H1 (cell line): ENCODE measurements around the gene ANKRD13C. TPM values are rescaled to one million over a fixed set of nuclear protein-coding genes. Genes with fewer than 3 reads are reported as not detected.

Experiments used
- CTCF ChIA-PET: fragments of 300-600 bp; sonication (Branson Sonifier 250); formaldehyde crosslinking; loops from one replicate; lab custom pipeline; 2021; ENCODE audit not compliant: partially characterized antibody; lab: Charles Lee
- POLR2A ChIA-PET: fragments of 300-600 bp; sonication (Branson Sonifier 250); formaldehyde crosslinking; loops from one replicate; lab custom pipeline; 2021; ENCODE audit warnings: inconsistent platforms; ENCODE audit not compliant: partially characterized antibody; lab: Charles Lee
- DNase-seq, 2 experiments: peaks; one replicate each; pipeline versions ENCODE4 v3.0.0 to v3.0.0-alpha.2; 2010 to 2022; ENCODE audit warnings: low spot score in 2 of 2, low read depth in 1 of 2, mixed read lengths in 1 of 2
- FAIRE-seq: peaks from 2 replicates; lab custom pipeline; 2011; peaks lifted over from hg19 to GRCh38; lab: Jason Lieb, UNC
- H2AFZ ChIP-seq: 2 replicates; pipeline ENCODE4 v1.8.1; 2012; ENCODE audit warnings: low read length, inconsistent platforms
- H2AK5ac ChIP-seq: 2 replicates; pipeline ENCODE4 v1.6.1; 2013; ENCODE audit warnings: low read depth, low read length
- H2BK120ac ChIP-seq: replicated peaks from 2 replicates; pipeline ENCODE3; 2013; ENCODE audit warnings: low read depth, low read length, inconsistent platforms
- H2BK12ac ChIP-seq: 2 replicates; pipeline ENCODE4 v1.6.1; 2013; ENCODE audit warnings: low read depth, low read length
- H2BK15ac ChIP-seq: 2 replicates; pipeline ENCODE4 v1.6.1; 2013; ENCODE audit warnings: low read length
- H2BK20ac ChIP-seq: 2 replicates; pipeline ENCODE4 v1.6.1; 2013; ENCODE audit warnings: low read length
- H2BK5ac ChIP-seq: 2 replicates; pipeline ENCODE4 v1.6.1; 2013; ENCODE audit warnings: low read depth, low read length
- H3K14ac ChIP-seq: 2 replicates; pipeline ENCODE4 v1.6.1; 2013; ENCODE audit warnings: inconsistent platforms; ENCODE audit not compliant: insufficient read length
- H3K18ac ChIP-seq: 2 replicates; pipeline ENCODE4 v1.6.1; 2013; ENCODE audit warnings: low read length; ENCODE audit errors: extremely low read depth
- H3K23ac ChIP-seq: 2 replicates; pipeline ENCODE4 v1.6.1; 2013; ENCODE audit warnings: inconsistent platforms; ENCODE audit not compliant: insufficient read length
- H3K23me2 ChIP-seq: 2 replicates; pipeline ENCODE4 v1.6.1; 2013; ENCODE audit warnings: low read depth, low read length
- H3K27ac ChIP-seq: 2 replicates; pipeline ENCODE4 v1.6.1; 2011; ENCODE audit warnings: low read depth, low read length, inconsistent platforms
- H3K27me3 ChIP-seq, 4 experiments: replicated peaks in 1 of 4; 1 replicate in 1 of 4; 2 replicates in 3 of 4; pipeline versions ENCODE4 v1.6.1 to v1.8.1; 2011 to 2013; ENCODE audit warnings: low read length in 3 of 4, mild to moderate bottlenecking in 3 of 4, inconsistent platforms in 2 of 4, mixed read lengths in 2 of 4, moderate library complexity in 1 of 4; ENCODE audit not compliant: control insufficient read depth in 3 of 4, insufficient read depth in 3 of 4; ENCODE audit errors: extremely low read depth in 1 of 4
- H3K36me3 ChIP-seq, 4 experiments: 2 replicates each; pipeline versions ENCODE4 v1.6.1 to v1.8.1; 2011 to 2013; ENCODE audit warnings: mild to moderate bottlenecking in 4 of 4, low read length in 3 of 4, moderate library complexity in 2 of 4, control low read depth in 1 of 4, inconsistent platforms in 1 of 4; ENCODE audit not compliant: insufficient read depth in 4 of 4, control insufficient read depth in 2 of 4
- H3K4ac ChIP-seq: replicated peaks from 2 replicates; pipeline ENCODE3; 2013; ENCODE audit warnings: low read length, low read depth, mixed read lengths, inconsistent platforms; ENCODE audit not compliant: insufficient read length
- H3K4me1 ChIP-seq, 4 experiments: replicated peaks in 1 of 4; 1 replicate in 1 of 4; 2 replicates in 3 of 4; pipeline versions ENCODE4 v1.6.1 to v1.8.1; 2011 to 2013; ENCODE audit warnings: low read length in 3 of 4, inconsistent platforms in 2 of 4, mixed read lengths in 1 of 4; ENCODE audit not compliant: insufficient read depth in 4 of 4, control insufficient read depth in 3 of 4
- H3K4me2 ChIP-seq, 2 experiments: 2 replicates each; pipeline versions ENCODE4 v1.6.1 to v1.8.1; 2011 to 2013; ENCODE audit warnings: low read depth in 2 of 2, low read length in 2 of 2, control low read depth in 1 of 2, inconsistent platforms in 1 of 2, mild to moderate bottlenecking in 1 of 2; ENCODE audit not compliant: insufficient read depth in 1 of 2
- H3K4me3 ChIP-seq, 4 experiments: fragments of 200-600, 300-600 bp in 1 of 4; sonication (generic), shearing (Covaris generic), sonication (Bioruptor Twin) in 1 of 4; 2 replicates each; pipeline versions ENCODE4 v1.5.1 to v1.8.1; 2011 to 2016; ENCODE audit warnings: low read length in 4 of 4, low read depth in 3 of 4, control low read depth in 2 of 4, inconsistent platforms in 2 of 4, mild to moderate bottlenecking in 2 of 4, mixed read lengths in 1 of 4, moderate library complexity in 1 of 4; ENCODE audit not compliant: insufficient read depth in 2 of 4; ENCODE audit errors: extremely low read depth in 1 of 4
- H3K56ac ChIP-seq: replicated peaks from 2 replicates; pipeline ENCODE3; 2013; ENCODE audit warnings: low read depth, mild to moderate bottlenecking, mixed read lengths, low read length, inconsistent platforms; ENCODE audit not compliant: insufficient read length
- H3K79me1 ChIP-seq: 2 replicates; pipeline ENCODE4 v1.6.1; 2013; ENCODE audit warnings: low read depth, low read length, control low read depth
- H3K79me2 ChIP-seq, 2 experiments: 2 replicates each; pipeline versions ENCODE4 v1.6.1 to v1.8.1; 2012 to 2013; ENCODE audit warnings: low read length in 2 of 2, mild to moderate bottlenecking in 2 of 2, inconsistent platforms in 1 of 2; ENCODE audit not compliant: insufficient read depth in 2 of 2, control insufficient read depth in 1 of 2
- H3K9ac ChIP-seq, 4 experiments: replicated peaks in 1 of 4; 1 replicate in 1 of 4; 2 replicates in 3 of 4; pipeline versions ENCODE4 v1.6.1 to v1.8.1; 2011 to 2013; ENCODE audit warnings: low read depth in 3 of 4, low read length in 3 of 4, control low read depth in 2 of 4, mild to moderate bottlenecking in 2 of 4, moderate library complexity in 2 of 4, inconsistent platforms in 1 of 4; ENCODE audit errors: extremely low read depth in 1 of 4
- H3K9me3 ChIP-seq, 2 experiments: 2 replicates each; pipeline versions ENCODE4 v1.6.1 to v1.8.1; 2012 to 2013; ENCODE audit warnings: mild to moderate bottlenecking in 2 of 2, moderate library complexity in 2 of 2, control low read depth in 1 of 2, inconsistent platforms in 1 of 2, low read depth in 1 of 2, low read length in 1 of 2, mixed read lengths in 1 of 2; ENCODE audit not compliant: insufficient read depth in 2 of 2
- H4K20me1 ChIP-seq, 2 experiments: replicated peaks in 1 of 2; 2 replicates each; pipeline versions ENCODE3 to v1.8.1; 2011 to 2013; ENCODE audit warnings: inconsistent platforms in 2 of 2, low read length in 2 of 2, mild to moderate bottlenecking in 1 of 2; ENCODE audit not compliant: insufficient read depth in 2 of 2, control insufficient read depth in 1 of 2
- H4K5ac ChIP-seq: 2 replicates; pipeline ENCODE4 v1.6.1; 2013; ENCODE audit warnings: low read length, low read depth, mixed read lengths, inconsistent platforms; ENCODE audit not compliant: insufficient read length
- H4K8ac ChIP-seq: 2 replicates; pipeline ENCODE4 v1.8.0; 2013; ENCODE audit warnings: mild to moderate bottlenecking, moderate library complexity, low read length, inconsistent platforms; ENCODE audit not compliant: insufficient read depth; ENCODE audit errors: extremely low read depth
- H4K91ac ChIP-seq: replicated peaks from 2 replicates; pipeline ENCODE3; 2013; ENCODE audit warnings: low read length, mixed read lengths, inconsistent platforms; ENCODE audit not compliant: insufficient read length
- CHD2 ChIP-seq: IDR thresholded peaks from 2 replicates; pipeline ENCODE4 v1.6.1; 2012; ENCODE audit warnings: low read length, improper control_type of control experiment
- EGR1 ChIP-seq: IDR thresholded peaks from 2 replicates; pipeline ENCODE4 v1.6.1; 2011; ENCODE audit warnings: low read depth, low read length, borderline replicate concordance
- GTF2F1 ChIP-seq: IDR thresholded peaks from 2 replicates; pipeline ENCODE4 v1.6.1; 2012; ENCODE audit warnings: low read depth, low read length, improper control_type of control experiment, borderline replicate concordance
- HDAC6 ChIP-seq: IDR thresholded peaks from one replicate; pipeline ENCODE4 v1.7.1; 2012; ENCODE audit warnings: low read depth, mild to moderate bottlenecking, inconsistent platforms, low read length, moderate library complexity
- JUN ChIP-seq: IDR thresholded peaks from 2 replicates; pipeline ENCODE4 v1.6.1; 2011; ENCODE audit warnings: low read depth, mild to moderate bottlenecking, improper control_type of control experiment, low read length
- RBBP5 ChIP-seq: IDR thresholded peaks from 2 replicates; pipeline ENCODE4 v1.7.1; 2012; ENCODE audit warnings: low read depth, mild to moderate bottlenecking, inconsistent platforms, low read length, moderate library complexity, borderline replicate concordance
- RXRA ChIP-seq: IDR thresholded peaks from 2 replicates; pipeline ENCODE4 v1.6.1; 2011; ENCODE audit warnings: low read depth, mild to moderate bottlenecking, low read length, moderate library complexity; ENCODE audit not compliant: insufficient read depth
- SIX5 ChIP-seq: IDR thresholded peaks from 2 replicates; pipeline ENCODE4 v1.6.1; 2011; ENCODE audit warnings: mild to moderate bottlenecking, low read depth, low read length
- SP2 ChIP-seq: IDR thresholded peaks from 2 replicates; pipeline ENCODE4 v1.6.1; 2012; ENCODE audit warnings: mild to moderate bottlenecking, low read length, inconsistent platforms
- TEAD4 ChIP-seq: IDR thresholded peaks from 2 replicates; pipeline ENCODE4 v1.6.1; 2012; ENCODE audit warnings: low read depth, low read length, inconsistent platforms, mixed read lengths
- ZNF274 ChIP-seq: IDR thresholded peaks from 2 replicates; pipeline ENCODE4 v1.7.0; 2012; ENCODE audit warnings: low read length, borderline replicate concordance; ENCODE audit errors: extremely low read depth
- WGBS, 2 experiments: shearing (Covaris generic) in 1 of 2; methylation state at CpG; one replicate each; pipeline versions ENCODE4 v1.1.6 to v1.1.7; 2013 to 2015; ENCODE audit warnings: low lambda C conversion rate in 2 of 2, mixed read lengths in 2 of 2, inconsistent platforms in 1 of 2, low coverage in 1 of 2, missing lambda C conversion rate in 1 of 2; ENCODE audit not compliant: insufficient replicate concordance in 2 of 2, insufficient coverage in 1 of 2, insufficient read length in 1 of 2; ENCODE audit errors: extremely low coverage in 1 of 2, missing lambda C conversion rate in 1 of 2; 5-methylcytosine and 5-hydroxymethylcytosine counted together
- polyA plus RNA-seq, 7 experiments: library from polyadenylated mRNA; depleted of rRNA in 3 of 7; stranded (reverse) in 5 of 7; unstranded in 2 of 7; fragments of >200 nt in 5 of 7; fragments of 200-250 nt in 2 of 7; gene quantifications; 1 replicate in 5 of 7; 2 replicates in 1 of 7; 4 replicates in 1 of 7; pipeline versions ENCODE4 v1.2.1 to v1.2.3, GENCODE V29; 2011 to 2013; ENCODE audit warnings: missing spikeins in 2 of 7, mixed read lengths in 2 of 7
- total RNA-seq: library from RNA; stranded (reverse); fragmentation: NEBNext Ultra II Directional; extraction: Animal tissue kit (Norgen Biotek cat#: 25700); gene quantifications from 2 replicates; pipeline ENCODE4 v1.2.1, GENCODE V29; 2021
- TF ChIP-seq, protein P1 (sequence below): IDR thresholded peaks from 2 replicates; pipeline ENCODE4 v1.6.1; 2012; ENCODE audit warnings: inconsistent platforms
- TF ChIP-seq, protein P2 (sequence below): IDR thresholded peaks from 2 replicates; pipeline ENCODE4 v1.6.1; 2012; ENCODE audit warnings: inconsistent platforms

The ANKRD13C gene
- total and polyA plus RNA-seq, 2 of the 8 experiments (the other 6 are each of a cell fraction or from before 2014, with no cell fraction given): 4.8 to 21.7 TPM

DNA sequence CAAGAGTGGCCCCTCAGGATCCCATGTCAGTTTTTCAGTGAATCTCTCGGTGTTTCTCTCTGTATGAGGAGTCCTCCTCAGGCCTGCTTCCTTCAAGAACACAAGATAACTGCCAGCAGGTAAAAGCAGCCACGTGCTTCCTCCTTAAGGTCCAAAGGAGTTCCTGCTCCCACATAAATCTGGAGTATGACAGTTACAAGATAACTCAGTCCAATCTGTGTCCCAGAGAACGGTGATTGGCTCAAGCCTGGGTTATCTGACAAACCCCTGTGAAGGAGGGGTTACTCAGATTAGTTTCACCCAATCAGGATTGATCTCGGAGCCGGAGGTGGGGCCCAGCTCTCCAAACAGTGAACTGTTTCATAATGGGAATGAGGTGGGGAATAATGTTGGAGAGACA is 5.8 kb upstream of the ANKRD13C start:
- H3K4me3 ChIP-seq: no peak overlapping the region
- no peak overlapping the region for H2BK15ac ChIP-seq
- peaks cover 0 to 4% (median 0%) of the 10 kb centered on the region in 4 experiments; a peak in 2 of 7 replicates for H3K4me1 ChIP-seq
- no peak overlapping the region for H3K56ac ChIP-seq
- H3K36me3 ChIP-seq: no peaks in the 10 kb centered on the region
- H4K20me1 ChIP-seq: no peaks in the 10 kb centered on the region
- no peak overlapping the region for H3K4ac ChIP-seq
- no peaks in the 10 kb centered on the region for H3K23me2 ChIP-seq
- no peak overlapping the region for H4K5ac ChIP-seq
- ChIA-PET POLR2A (interaction anchor here (0.7 to 5.3 kb wide), 5 partner anchors 9 to 73 kb away, joined by 3 to 32 read pairs (median 3); partner anchors contain the start of gene CTH), CTCF (no interaction called here)
- no peak overlapping the region for H3K9ac ChIP-seq
- WGBS, 2 experiments: 85% methylated on average over 5 of the region's 5 CpGs; no CpG with 5 or more reads in 1 of the 2 experiments
- H2AK5ac ChIP-seq: no peak overlapping the region
- no peaks in the 10 kb centered on the region for H3K9me3 ChIP-seq
- no peak overlapping the region for H2BK5ac ChIP-seq
- H3K4me2 ChIP-seq: no peak overlapping the region
- no peak overlapping the region for H3K14ac ChIP-seq
- no peak overlapping the region for H2BK12ac ChIP-seq
- no peak overlapping the region for H3K23ac ChIP-seq
- no peak overlapping the region for H3K18ac ChIP-seq
- no peak overlapping the region for H2BK120ac ChIP-seq
- TF ChIP-seq ZNF274: no peak
- TF ChIP-seq JUN: no peak
- no peak for TF ChIP-seq RXRA
- no peak for TF ChIP-seq GTF2F1
- TF ChIP-seq, protein P1, sequence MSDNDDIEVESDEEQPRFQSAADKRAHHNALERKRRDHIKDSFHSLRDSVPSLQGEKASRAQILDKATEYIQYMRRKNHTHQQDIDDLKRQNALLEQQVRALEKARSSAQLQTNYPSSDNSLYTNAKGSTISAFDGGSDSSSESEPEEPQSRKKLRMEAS: no peak
- no peak for TF ChIP-seq SIX5
- no peak for TF ChIP-seq CHD2
- TF ChIP-seq RBBP5: no peak
- TF ChIP-seq, protein P2, sequence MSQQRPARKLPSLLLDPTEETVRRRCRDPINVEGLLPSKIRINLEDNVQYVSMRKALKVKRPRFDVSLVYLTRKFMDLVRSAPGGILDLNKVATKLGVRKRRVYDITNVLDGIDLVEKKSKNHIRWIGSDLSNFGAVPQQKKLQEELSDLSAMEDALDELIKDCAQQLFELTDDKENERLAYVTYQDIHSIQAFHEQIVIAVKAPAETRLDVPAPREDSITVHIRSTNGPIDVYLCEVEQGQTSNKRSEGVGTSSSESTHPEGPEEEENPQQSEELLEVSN: no peak
- no peak for TF ChIP-seq TEAD4
- no peak for TF ChIP-seq HDAC6
- TF ChIP-seq EGR1: no peak
- no peak for TF ChIP-seq SP2
- H3K27ac ChIP-seq: no peak overlapping the region
- no peak overlapping the region for H4K8ac ChIP-seq
- FAIRE-seq: no peak
- H3K79me1 ChIP-seq: no peaks in the 10 kb centered on the region
- H2BK20ac ChIP-seq: no peak overlapping the region
- no peak overlapping the region for H2AFZ ChIP-seq
- H3K79me2 ChIP-seq: no peaks in the 10 kb centered on the region
- no peak overlapping the region for H4K91ac ChIP-seq
- no peaks in the 10 kb centered on the region for H3K27me3 ChIP-seq
- DNase-seq: no peak
